A673 (cell line): ENCODE data around the gene HDAC4.

Source experiments
- EZH2 ChIP-seq: fragments of 200-600 bp; sonication (generic); IDR thresholded peaks from 2 replicates; pipeline ENCODE4 v1.6.1; 2017; ENCODE audit warnings: borderline replicate concordance, low read depth, mild to moderate bottlenecking, mixed read lengths, antibody characterized with exemption, low read length; ENCODE audit not compliant: poor library complexity, severe bottlenecking
- TF ChIP-seq, protein P1 (sequence below): fragments of 300-800, 200-600 bp; sonication (generic); conservative IDR thresholded peaks from 2 replicates; pipeline ENCODE4 v1.5.1; 2017; ENCODE audit warnings: low read depth, mild to moderate bottlenecking, antibody characterized with exemption, low read length, moderate library complexity, mixed read lengths

DNA sequence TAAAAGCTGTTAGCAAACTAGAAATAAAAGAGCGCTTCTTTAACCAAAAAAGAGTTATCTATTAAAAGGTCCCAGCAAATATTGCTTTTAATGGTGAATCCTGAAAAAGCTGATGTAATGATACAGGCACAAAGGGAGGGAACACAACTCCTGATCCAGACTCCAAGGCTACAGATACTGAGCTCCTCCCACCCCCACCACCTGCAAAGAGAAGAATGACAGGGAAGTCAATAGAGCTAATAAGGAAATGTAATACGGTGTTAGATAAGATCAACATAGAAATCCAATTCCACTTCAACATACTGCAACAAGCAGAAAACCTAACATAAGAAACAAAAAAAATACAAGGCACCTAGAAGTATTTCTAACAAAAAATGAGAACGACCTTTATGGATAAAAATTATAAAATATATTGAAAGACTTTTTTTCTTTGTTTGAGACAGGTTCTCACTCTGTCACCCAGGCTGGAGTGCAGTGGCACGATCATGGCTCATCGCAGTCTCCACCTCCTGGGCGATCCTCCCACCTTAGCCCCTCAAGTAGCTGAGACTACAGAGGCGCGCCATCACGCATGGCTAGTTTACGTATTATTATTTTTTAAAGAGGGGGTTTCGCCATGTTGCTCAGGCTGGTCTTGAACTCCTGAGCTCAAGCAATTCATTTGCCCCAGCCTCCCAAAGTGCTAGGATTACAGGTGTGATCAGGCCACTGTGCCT is 192.2 kb downstream of the HDAC4 start:
- TF ChIP-seq, protein P1, sequence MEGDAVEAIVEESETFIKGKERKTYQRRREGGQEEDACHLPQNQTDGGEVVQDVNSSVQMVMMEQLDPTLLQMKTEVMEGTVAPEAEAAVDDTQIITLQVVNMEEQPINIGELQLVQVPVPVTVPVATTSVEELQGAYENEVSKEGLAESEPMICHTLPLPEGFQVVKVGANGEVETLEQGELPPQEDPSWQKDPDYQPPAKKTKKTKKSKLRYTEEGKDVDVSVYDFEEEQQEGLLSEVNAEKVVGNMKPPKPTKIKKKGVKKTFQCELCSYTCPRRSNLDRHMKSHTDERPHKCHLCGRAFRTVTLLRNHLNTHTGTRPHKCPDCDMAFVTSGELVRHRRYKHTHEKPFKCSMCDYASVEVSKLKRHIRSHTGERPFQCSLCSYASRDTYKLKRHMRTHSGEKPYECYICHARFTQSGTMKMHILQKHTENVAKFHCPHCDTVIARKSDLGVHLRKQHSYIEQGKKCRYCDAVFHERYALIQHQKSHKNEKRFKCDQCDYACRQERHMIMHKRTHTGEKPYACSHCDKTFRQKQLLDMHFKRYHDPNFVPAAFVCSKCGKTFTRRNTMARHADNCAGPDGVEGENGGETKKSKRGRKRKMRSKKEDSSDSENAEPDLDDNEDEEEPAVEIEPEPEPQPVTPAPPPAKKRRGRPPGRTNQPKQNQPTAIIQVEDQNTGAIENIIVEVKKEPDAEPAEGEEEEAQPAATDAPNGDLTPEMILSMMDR, result no peak
- no peak for TF ChIP-seq EZH2
